H1 (cell line): ENCODE results near the gene SCYGR1. TPM values are rescaled to one million over a fixed set of nuclear protein-coding genes. Genes with fewer than 3 reads are reported as not detected.

Experiments
- CTCF ChIA-PET: fragments of 300-600 bp; sonication (Branson Sonifier 250); formaldehyde crosslinking; loops from one replicate; lab custom pipeline; 2021; ENCODE audit not compliant: partially characterized antibody; lab: Charles Lee
- POLR2A ChIA-PET: fragments of 300-600 bp; sonication (Branson Sonifier 250); formaldehyde crosslinking; loops from one replicate; lab custom pipeline; 2021; ENCODE audit warnings: inconsistent platforms; ENCODE audit not compliant: partially characterized antibody; lab: Charles Lee
- DNase-seq, 2 experiments: peaks; one replicate each; pipeline versions ENCODE4 v3.0.0 to v3.0.0-alpha.2; 2010 to 2022; ENCODE audit warnings: low spot score in 2 of 2, low read depth in 1 of 2, mixed read lengths in 1 of 2
- FAIRE-seq: peaks from 2 replicates; lab custom pipeline; 2011; peaks lifted over from hg19 to GRCh38; lab: Jason Lieb, UNC
- H2AFZ ChIP-seq: 2 replicates; pipeline ENCODE4 v1.8.1; 2012; ENCODE audit warnings: low read length, inconsistent platforms
- H2AK5ac ChIP-seq: 2 replicates; pipeline ENCODE4 v1.6.1; 2013; ENCODE audit warnings: low read depth, low read length
- H2BK120ac ChIP-seq: replicated peaks from 2 replicates; pipeline ENCODE3; 2013; ENCODE audit warnings: low read depth, low read length, inconsistent platforms
- H2BK12ac ChIP-seq: 2 replicates; pipeline ENCODE4 v1.6.1; 2013; ENCODE audit warnings: low read depth, low read length
- H2BK15ac ChIP-seq: 2 replicates; pipeline ENCODE4 v1.6.1; 2013; ENCODE audit warnings: low read length
- H2BK20ac ChIP-seq: 2 replicates; pipeline ENCODE4 v1.6.1; 2013; ENCODE audit warnings: low read length
- H2BK5ac ChIP-seq: 2 replicates; pipeline ENCODE4 v1.6.1; 2013; ENCODE audit warnings: low read depth, low read length
- H3K14ac ChIP-seq: 2 replicates; pipeline ENCODE4 v1.6.1; 2013; ENCODE audit warnings: inconsistent platforms; ENCODE audit not compliant: insufficient read length
- H3K18ac ChIP-seq: 2 replicates; pipeline ENCODE4 v1.6.1; 2013; ENCODE audit warnings: low read length; ENCODE audit errors: extremely low read depth
- H3K23ac ChIP-seq: 2 replicates; pipeline ENCODE4 v1.6.1; 2013; ENCODE audit warnings: inconsistent platforms; ENCODE audit not compliant: insufficient read length
- H3K23me2 ChIP-seq: 2 replicates; pipeline ENCODE4 v1.6.1; 2013; ENCODE audit warnings: low read depth, low read length
- H3K27ac ChIP-seq: 2 replicates; pipeline ENCODE4 v1.6.1; 2011; ENCODE audit warnings: low read depth, low read length, inconsistent platforms
- H3K27me3 ChIP-seq, 4 experiments: replicated peaks in 1 of 4; 1 replicate in 1 of 4; 2 replicates in 3 of 4; pipeline versions ENCODE4 v1.6.1 to v1.8.1; 2011 to 2013; ENCODE audit warnings: low read length in 3 of 4, mild to moderate bottlenecking in 3 of 4, inconsistent platforms in 2 of 4, mixed read lengths in 2 of 4, moderate library complexity in 1 of 4; ENCODE audit not compliant: control insufficient read depth in 3 of 4, insufficient read depth in 3 of 4; ENCODE audit errors: extremely low read depth in 1 of 4
- H3K36me3 ChIP-seq, 4 experiments: 2 replicates each; pipeline versions ENCODE4 v1.6.1 to v1.8.1; 2011 to 2013; ENCODE audit warnings: mild to moderate bottlenecking in 4 of 4, low read length in 3 of 4, moderate library complexity in 2 of 4, control low read depth in 1 of 4, inconsistent platforms in 1 of 4; ENCODE audit not compliant: insufficient read depth in 4 of 4, control insufficient read depth in 2 of 4
- H3K4ac ChIP-seq: replicated peaks from 2 replicates; pipeline ENCODE3; 2013; ENCODE audit warnings: low read length, low read depth, mixed read lengths, inconsistent platforms; ENCODE audit not compliant: insufficient read length
- H3K4me1 ChIP-seq, 4 experiments: replicated peaks in 1 of 4; 1 replicate in 1 of 4; 2 replicates in 3 of 4; pipeline versions ENCODE4 v1.6.1 to v1.8.1; 2011 to 2013; ENCODE audit warnings: low read length in 3 of 4, inconsistent platforms in 2 of 4, mixed read lengths in 1 of 4; ENCODE audit not compliant: insufficient read depth in 4 of 4, control insufficient read depth in 3 of 4
- H3K4me2 ChIP-seq, 2 experiments: 2 replicates each; pipeline versions ENCODE4 v1.6.1 to v1.8.1; 2011 to 2013; ENCODE audit warnings: low read depth in 2 of 2, low read length in 2 of 2, control low read depth in 1 of 2, inconsistent platforms in 1 of 2, mild to moderate bottlenecking in 1 of 2; ENCODE audit not compliant: insufficient read depth in 1 of 2
- H3K4me3 ChIP-seq, 4 experiments: fragments of 200-600, 300-600 bp in 1 of 4; sonication (generic), shearing (Covaris generic), sonication (Bioruptor Twin) in 1 of 4; 2 replicates each; pipeline versions ENCODE4 v1.5.1 to v1.8.1; 2011 to 2016; ENCODE audit warnings: low read length in 4 of 4, low read depth in 3 of 4, control low read depth in 2 of 4, inconsistent platforms in 2 of 4, mild to moderate bottlenecking in 2 of 4, mixed read lengths in 1 of 4, moderate library complexity in 1 of 4; ENCODE audit not compliant: insufficient read depth in 2 of 4; ENCODE audit errors: extremely low read depth in 1 of 4
- H3K56ac ChIP-seq: replicated peaks from 2 replicates; pipeline ENCODE3; 2013; ENCODE audit warnings: low read depth, mild to moderate bottlenecking, mixed read lengths, low read length, inconsistent platforms; ENCODE audit not compliant: insufficient read length
- H3K79me1 ChIP-seq: 2 replicates; pipeline ENCODE4 v1.6.1; 2013; ENCODE audit warnings: low read depth, low read length, control low read depth
- H3K79me2 ChIP-seq, 2 experiments: 2 replicates each; pipeline versions ENCODE4 v1.6.1 to v1.8.1; 2012 to 2013; ENCODE audit warnings: low read length in 2 of 2, mild to moderate bottlenecking in 2 of 2, inconsistent platforms in 1 of 2; ENCODE audit not compliant: insufficient read depth in 2 of 2, control insufficient read depth in 1 of 2
- H3K9ac ChIP-seq, 4 experiments: replicated peaks in 1 of 4; 1 replicate in 1 of 4; 2 replicates in 3 of 4; pipeline versions ENCODE4 v1.6.1 to v1.8.1; 2011 to 2013; ENCODE audit warnings: low read depth in 3 of 4, low read length in 3 of 4, control low read depth in 2 of 4, mild to moderate bottlenecking in 2 of 4, moderate library complexity in 2 of 4, inconsistent platforms in 1 of 4; ENCODE audit errors: extremely low read depth in 1 of 4
- H3K9me3 ChIP-seq, 2 experiments: 2 replicates each; pipeline versions ENCODE4 v1.6.1 to v1.8.1; 2012 to 2013; ENCODE audit warnings: mild to moderate bottlenecking in 2 of 2, moderate library complexity in 2 of 2, control low read depth in 1 of 2, inconsistent platforms in 1 of 2, low read depth in 1 of 2, low read length in 1 of 2, mixed read lengths in 1 of 2; ENCODE audit not compliant: insufficient read depth in 2 of 2
- H4K20me1 ChIP-seq, 2 experiments: replicated peaks in 1 of 2; 2 replicates each; pipeline versions ENCODE3 to v1.8.1; 2011 to 2013; ENCODE audit warnings: inconsistent platforms in 2 of 2, low read length in 2 of 2, mild to moderate bottlenecking in 1 of 2; ENCODE audit not compliant: insufficient read depth in 2 of 2, control insufficient read depth in 1 of 2
- H4K5ac ChIP-seq: 2 replicates; pipeline ENCODE4 v1.6.1; 2013; ENCODE audit warnings: low read length, low read depth, mixed read lengths, inconsistent platforms; ENCODE audit not compliant: insufficient read length
- H4K8ac ChIP-seq: 2 replicates; pipeline ENCODE4 v1.8.0; 2013; ENCODE audit warnings: mild to moderate bottlenecking, moderate library complexity, low read length, inconsistent platforms; ENCODE audit not compliant: insufficient read depth; ENCODE audit errors: extremely low read depth
- H4K91ac ChIP-seq: replicated peaks from 2 replicates; pipeline ENCODE3; 2013; ENCODE audit warnings: low read length, mixed read lengths, inconsistent platforms; ENCODE audit not compliant: insufficient read length
- BACH1 ChIP-seq: IDR thresholded peaks from 2 replicates; pipeline ENCODE4 v1.6.1; 2012; ENCODE audit warnings: low read length, improper control_type of control experiment
- BRCA1 ChIP-seq: IDR thresholded peaks from 2 replicates; pipeline ENCODE4 v1.6.1; 2012; ENCODE audit warnings: low read depth, low read length, improper control_type of control experiment
- MAFK ChIP-seq: IDR thresholded peaks from 2 replicates; pipeline ENCODE4 v1.6.1; 2012; ENCODE audit warnings: low read depth, mild to moderate bottlenecking, improper control_type of control experiment, low read length
- WGBS, 2 experiments: shearing (Covaris generic) in 1 of 2; methylation state at CpG; one replicate each; pipeline versions ENCODE4 v1.1.6 to v1.1.7; 2013 to 2015; ENCODE audit warnings: low lambda C conversion rate in 2 of 2, mixed read lengths in 2 of 2, inconsistent platforms in 1 of 2, low coverage in 1 of 2, missing lambda C conversion rate in 1 of 2; ENCODE audit not compliant: insufficient replicate concordance in 2 of 2, insufficient coverage in 1 of 2, insufficient read length in 1 of 2; ENCODE audit errors: extremely low coverage in 1 of 2, missing lambda C conversion rate in 1 of 2; 5-methylcytosine and 5-hydroxymethylcytosine counted together
- polyA plus RNA-seq, 7 experiments: library from polyadenylated mRNA; depleted of rRNA in 3 of 7; stranded (reverse) in 5 of 7; unstranded in 2 of 7; fragments of >200 nt in 5 of 7; fragments of 200-250 nt in 2 of 7; gene quantifications; 1 replicate in 5 of 7; 2 replicates in 1 of 7; 4 replicates in 1 of 7; pipeline versions ENCODE4 v1.2.1 to v1.2.3, GENCODE V29; 2011 to 2013; ENCODE audit warnings: missing spikeins in 2 of 7, mixed read lengths in 2 of 7
- total RNA-seq: library from RNA; stranded (reverse); fragmentation: NEBNext Ultra II Directional; extraction: Animal tissue kit (Norgen Biotek cat#: 25700); gene quantifications from 2 replicates; pipeline ENCODE4 v1.2.1, GENCODE V29; 2021

SCYGR1 gene
- total and polyA plus RNA-seq, 2 of the 8 experiments (the other 6 are each of a cell fraction or from before 2014, with no cell fraction given), result not detected

DNA sequence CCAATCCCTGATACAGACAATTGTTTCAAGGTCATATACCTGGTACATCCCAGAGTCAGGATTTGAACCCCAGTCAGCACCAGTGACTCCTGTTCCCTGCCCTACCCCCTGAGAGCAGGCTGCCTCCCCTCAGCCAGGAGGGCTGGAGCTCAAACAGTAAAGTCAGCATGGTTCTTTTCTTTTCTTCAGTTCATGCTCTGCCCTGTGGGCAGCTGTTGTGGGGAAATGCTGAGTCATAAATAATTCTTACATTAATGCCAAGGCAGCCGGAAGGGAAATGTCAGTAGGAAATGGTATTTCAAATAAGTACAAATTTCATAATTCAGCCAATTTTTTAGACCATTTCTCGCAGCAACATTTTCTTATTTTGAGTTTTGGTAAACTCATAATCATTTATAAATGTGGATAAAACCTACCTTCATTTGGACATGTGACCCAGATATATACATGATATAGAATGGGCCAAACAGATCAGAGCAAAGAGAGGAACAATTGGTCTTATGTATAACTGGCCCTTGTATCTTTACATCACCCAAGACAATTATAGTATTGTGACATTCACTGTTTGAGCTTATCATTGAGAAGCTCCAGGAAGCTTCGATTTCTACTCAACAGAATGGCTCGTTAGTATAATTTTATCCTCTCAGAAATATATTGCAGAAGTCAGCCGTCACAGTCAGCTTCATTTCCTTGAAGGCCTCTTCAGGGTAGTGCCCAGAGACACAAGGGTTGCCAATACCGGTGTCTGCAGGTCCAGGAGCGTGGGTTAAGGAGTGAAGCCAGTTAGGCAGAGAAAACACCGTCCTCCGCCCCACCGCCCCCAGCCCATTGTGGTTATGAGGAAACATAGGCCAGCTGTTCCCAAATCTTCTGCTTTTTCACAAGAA, 28.0 kb upstream of the SCYGR1 start:
- no peak for FAIRE-seq
- CTCF ChIA-PET, result interaction anchor here (0.6 to 1.9 kb wide), 5 partner anchors 8 to 351 kb away, joined by 3 to 7 read pairs (median 4); no protein-coding TSS in a partner anchor

More for the DNA sequence above, 28.0 kb upstream of the SCYGR1 start:
- Histone ChIP-seq H3K23me2 (no peaks in the 10 kb centered on the region), H2BK20ac (no peak overlapping the region), H4K20me1 (no peaks in the 10 kb centered on the region), H3K27me3 (no peaks in the 10 kb centered on the region), H3K27ac (no peak overlapping the region), H3K4ac (no peak overlapping the region), H3K9me3 (no peaks in the 10 kb centered on the region), H2BK15ac (no peak overlapping the region), H3K4me2 (no peak overlapping the region), H3K18ac (no peak overlapping the region; the same call in 1 of the 2 replicates), H4K91ac (no peak overlapping the region), H2AFZ (no peak overlapping the region), H3K4me3 (no peak overlapping the region), H3K14ac (no peak overlapping the region), H3K36me3 (no peaks in the 10 kb centered on the region), H2BK12ac (no peak overlapping the region), H2AK5ac (no peak overlapping the region), H3K23ac (no peak overlapping the region), H2BK5ac (no peak overlapping the region), H3K4me1 (no peaks in the 10 kb centered on the region), H3K79me1 (no peaks in the 10 kb centered on the region), H4K5ac (no peak overlapping the region), H2BK120ac (no peak overlapping the region), H4K8ac (no peak overlapping the region), H3K9ac (no peak overlapping the region), H3K79me2 (no peaks in the 10 kb centered on the region), H3K56ac (no peak overlapping the region)
- DNase-seq, result no peak
- 84% methylated on average over 10 of the region's 10 CpGs; no CpG with 5 or more reads in 1 of the 2 experiments for WGBS, 2 experiments
- POLR2A ChIA-PET, result no interaction called here
- no peak for TF ChIP-seq BRCA1
- TF ChIP-seq MAFK, result 0 out of 2 replicates have a peak, but pooled peaks have one; percentile 20
- peak; percentile 88 for TF ChIP-seq BACH1
